Right lobe of liver (tissue), 4 donors: Measurements from ENCODE around the gene DRC7.

Experiments
- POLR2A ChIP-seq: fragments of 450-650 bp; IDR thresholded peaks from one replicate; pipeline ENCODE4 v1.6.1; 2017; ENCODE audit warnings: antibody characterized with exemption, mild to moderate bottlenecking
- TF ChIP-seq, protein P1 (sequence below), 4 donors: fragments of 200-600 bp in 3 of 4; fragments of 450-650 bp in 1 of 4; IDR thresholded peaks; one replicate each; pipeline versions ENCODE4 v1.5.1 to v1.8.0; 2016 to 2022; ENCODE audit warnings: antibody characterized with exemption in 4 of 4, mild to moderate bottlenecking in 2 of 4
- donor health status: DM: no; HTN: no; CAD: no.
- donor health status: DM: no; HTN: no; CAD: no.
- donor health status: DM: no; HTN: yes; CAD: no.

DNA sequence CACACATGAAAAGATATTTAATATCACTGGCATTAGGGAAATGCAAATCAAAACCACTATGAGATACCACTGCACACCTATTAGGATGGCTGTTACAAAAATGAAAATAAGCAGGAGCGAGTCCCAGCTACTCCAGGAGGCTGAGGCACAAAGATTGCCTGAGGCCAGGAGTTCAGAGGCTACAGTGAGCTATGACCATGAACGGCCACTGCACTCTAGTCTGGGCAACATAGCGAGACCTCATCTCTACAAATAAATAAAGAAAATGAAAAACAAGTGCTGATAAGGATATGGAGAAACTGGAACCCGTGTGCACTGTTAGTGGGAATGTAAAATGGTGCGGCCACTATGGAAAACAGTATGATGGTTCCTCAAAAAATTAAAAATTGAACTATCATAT, 84.1 kb downstream of the DRC7 start:
- TF ChIP-seq, protein P1, sequence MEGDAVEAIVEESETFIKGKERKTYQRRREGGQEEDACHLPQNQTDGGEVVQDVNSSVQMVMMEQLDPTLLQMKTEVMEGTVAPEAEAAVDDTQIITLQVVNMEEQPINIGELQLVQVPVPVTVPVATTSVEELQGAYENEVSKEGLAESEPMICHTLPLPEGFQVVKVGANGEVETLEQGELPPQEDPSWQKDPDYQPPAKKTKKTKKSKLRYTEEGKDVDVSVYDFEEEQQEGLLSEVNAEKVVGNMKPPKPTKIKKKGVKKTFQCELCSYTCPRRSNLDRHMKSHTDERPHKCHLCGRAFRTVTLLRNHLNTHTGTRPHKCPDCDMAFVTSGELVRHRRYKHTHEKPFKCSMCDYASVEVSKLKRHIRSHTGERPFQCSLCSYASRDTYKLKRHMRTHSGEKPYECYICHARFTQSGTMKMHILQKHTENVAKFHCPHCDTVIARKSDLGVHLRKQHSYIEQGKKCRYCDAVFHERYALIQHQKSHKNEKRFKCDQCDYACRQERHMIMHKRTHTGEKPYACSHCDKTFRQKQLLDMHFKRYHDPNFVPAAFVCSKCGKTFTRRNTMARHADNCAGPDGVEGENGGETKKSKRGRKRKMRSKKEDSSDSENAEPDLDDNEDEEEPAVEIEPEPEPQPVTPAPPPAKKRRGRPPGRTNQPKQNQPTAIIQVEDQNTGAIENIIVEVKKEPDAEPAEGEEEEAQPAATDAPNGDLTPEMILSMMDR (IDR thresholded peaks at IDR 0.05) = no peak
- no peak for TF ChIP-seq POLR2A
